Parathyroid adenoma (tissue), 2 donors: ENCODE measurements around the gene VIPR2.
"Not testable (repeated sequence)": the region's sequence is repeated elsewhere in the genome, so short reads cannot be mapped to it uniquely, and the experiment has no call there.

ENCODE experiments used
- H2AFZ ChIP-seq: fragments of 300-600 bp; sonication (generic); one replicate; pipeline ENCODE4 v1.7.0; 2017; ENCODE audit warnings: antibody characterized with exemption, mild to moderate bottlenecking
- H3K27ac ChIP-seq: fragments of 300-600 bp; sonication (generic); one replicate; pipeline ENCODE4 v1.7.0; 2017
- H3K27me3 ChIP-seq: fragments of 300-600 bp; sonication (generic); one replicate; pipeline ENCODE4 v1.7.0; 2017; ENCODE audit warnings: low read length; ENCODE audit not compliant: control insufficient read depth, insufficient read depth
- H3K36me3 ChIP-seq: fragments of 300-600 bp; sonication (generic); one replicate; pipeline ENCODE4 v1.7.0; 2017; ENCODE audit warnings: low read length; ENCODE audit not compliant: control insufficient read depth, insufficient read depth
- H3K4me1 ChIP-seq: fragments of 300-600 bp; sonication (generic); one replicate; pipeline ENCODE4 v1.7.0; 2017; ENCODE audit warnings: control low read depth
- H3K4me2 ChIP-seq: fragments of 300-600 bp; sonication (generic); one replicate; pipeline ENCODE4 v1.7.0; 2017; ENCODE audit warnings: low read length
- H3K4me3 ChIP-seq: fragments of 300-600 bp; sonication (generic); one replicate; pipeline ENCODE4 v1.7.0; 2017; ENCODE audit warnings: low read depth, low read length
- H3K79me2 ChIP-seq: fragments of 300-600 bp; sonication (generic); one replicate; pipeline ENCODE4 v1.7.0; 2017; ENCODE audit warnings: control low read depth
- H3K9ac ChIP-seq: fragments of 300-600 bp; sonication (generic); one replicate; pipeline ENCODE4 v1.7.0; 2017; ENCODE audit warnings: mild to moderate bottlenecking
- H3K9me3 ChIP-seq: fragments of 300-600 bp; sonication (generic); one replicate; pipeline ENCODE4 v1.7.0; 2017; ENCODE audit warnings: low read length; ENCODE audit not compliant: control insufficient read depth
- CTCF ChIP-seq: fragments of 300-600 bp; sonication (generic); IDR thresholded peaks from one replicate; pipeline ENCODE4 v1.7.0; 2017; ENCODE audit warnings: antibody characterized with exemption, mild to moderate bottlenecking
- donor health status: primary hyperparathyroidism.

The VIPR2 gene

GRCh38 chr7:159084069-159084801 lies 60.4 kb downstream of the VIPR2 start:
- no peak for TF ChIP-seq CTCF
- no peaks in the 10 kb centered on the region for H3K36me3 ChIP-seq
- H3K27ac ChIP-seq: no peak overlapping the region
- no peak overlapping the region for H3K4me2 ChIP-seq
- no peak overlapping the region for H2AFZ ChIP-seq
- H3K27me3 ChIP-seq: no peaks in the 10 kb centered on the region
- no peaks in the 10 kb centered on the region for H3K9me3 ChIP-seq
- H3K4me1 ChIP-seq: no peaks in the 10 kb centered on the region
- H3K79me2 ChIP-seq: no peaks in the 10 kb centered on the region
- H3K9ac ChIP-seq: no peak overlapping the region
- no peak overlapping the region for H3K4me3 ChIP-seq

- H3K27me3 ChIP-seq: no peaks in the 10 kb centered on the region
- H3K4me2 ChIP-seq: no peak overlapping the region
- H2AFZ ChIP-seq: no peak overlapping the region
- H3K4me3 ChIP-seq: no peak overlapping the region
- no peaks in the 10 kb centered on the region for H3K4me1 ChIP-seq
- H3K27ac ChIP-seq: no peak overlapping the region
- H3K36me3 ChIP-seq: no peaks in the 10 kb centered on the region
- no peak for TF ChIP-seq CTCF
- H3K79me2 ChIP-seq: no peaks in the 10 kb centered on the region
- H3K9me3 ChIP-seq: no peaks in the 10 kb centered on the region
- H3K9ac ChIP-seq: no peak overlapping the region
Observed at GRCh38 chr7:159083698-159084068, 61.0 kb downstream of the VIPR2 start.

GRCh38 chr7:159083001-159083697 lies 61.5 kb downstream of the VIPR2 start:
- H3K4me1 ChIP-seq: no peaks in the 10 kb centered on the region
- no peak for TF ChIP-seq CTCF
- H2AFZ ChIP-seq: no peak overlapping the region
- no peaks in the 10 kb centered on the region for H3K79me2 ChIP-seq
- no peaks in the 10 kb centered on the region for H3K9me3 ChIP-seq
- no peak overlapping the region for H3K4me3 ChIP-seq
- H3K27me3 ChIP-seq: no peaks in the 10 kb centered on the region
- H3K4me2 ChIP-seq: no peak overlapping the region
- no peak overlapping the region for H3K9ac ChIP-seq
- H3K27ac ChIP-seq: no peak overlapping the region
- H3K36me3 ChIP-seq: no peaks in the 10 kb centered on the region

GRCh38 chr7:159082075-159082474 lies 62.6 kb downstream of the VIPR2 start:
- H3K79me2 ChIP-seq, H3K9me3 ChIP-seq, H3K4me3 ChIP-seq, H2AFZ ChIP-seq, H3K4me2 ChIP-seq, H3K27ac ChIP-seq, H3K9ac ChIP-seq, H3K27me3 ChIP-seq, H3K36me3 ChIP-seq, H3K4me1 ChIP-seq: not testable (repeated sequence)

GRCh38 chr7:159078911-159079270 lies 65.8 kb downstream of the VIPR2 start:
- Histone ChIP-seq H3K9me3 (no peaks in the 10 kb centered on the region), H3K36me3 (no peaks in the 10 kb centered on the region), H3K27me3 (no peaks in the 10 kb centered on the region), H2AFZ (no peak overlapping the region), H3K4me1 (peaks cover 10% of the 10 kb centered on the region), H3K4me2 (no peak overlapping the region), H3K27ac (no peak overlapping the region), H3K4me3 (no peak overlapping the region), H3K79me2 (no peaks in the 10 kb centered on the region), H3K9ac (no peak overlapping the region)
- TF ChIP-seq CTCF: no peak
